ENCODE data around the gene IGFBPL1. TPM values are rescaled to one million over a fixed set of nuclear protein-coding genes. Genes with fewer than 3 reads are reported as not detected.
A peak's percentile ranks its signal among the peaks of the same experiment; 100 is the strongest.
"Not testable (repeated sequence)": the region's sequence is repeated elsewhere in the genome, so short reads cannot be mapped to it uniquely, and the experiment has no call there.

The IGFBPL1 gene, protein sequence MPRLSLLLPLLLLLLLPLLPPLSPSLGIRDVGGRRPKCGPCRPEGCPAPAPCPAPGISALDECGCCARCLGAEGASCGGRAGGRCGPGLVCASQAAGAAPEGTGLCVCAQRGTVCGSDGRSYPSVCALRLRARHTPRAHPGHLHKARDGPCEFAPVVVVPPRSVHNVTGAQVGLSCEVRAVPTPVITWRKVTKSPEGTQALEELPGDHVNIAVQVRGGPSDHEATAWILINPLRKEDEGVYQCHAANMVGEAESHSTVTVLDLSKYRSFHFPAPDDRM
- polyA plus RNA-seq (2011; rRNA removed) (2.5 and 2.9 TPM in 2 replicates), polyA plus RNA-seq (2017; fragmentation: RNase III; extraction: RNeasy Plus Mini Kit Qiagen cat#74134 plus additional on column Dnase treatment) (2.7 to 3.0 TPM (median 2.7 TPM) in 3 replicates), polyA minus RNA-seq (2011; rRNA and poly(A)+ RNA removed) (6.3 and 6.4 TPM in 2 replicates)
- polyA plus RNA-seq (2012; cell fraction: cytosol; rRNA removed), result 1.7 and 1.8 TPM in 2 replicates
- polyA plus RNA-seq (2012; cell fraction: nucleus; rRNA removed), result 0.98 and 2.0 TPM in 2 replicates

- Histone ChIP-seq H3K4me2 (peak within 1 kb of the TSS; percentile 84), H3K9me3 (no peaks in the 10 kb centered on the region), H3K4me1 (no peaks in the 10 kb centered on the region), H3K27ac (peak within 1 kb of the TSS; percentile 75 to 87), H3K4me3 (peak within 1 kb of the TSS; percentile 64)
- WGBS (ENCODE audit: missing lambda C conversion rate), result 4% methylated on average over 39 of the region's 115 CpGs
- ChIA-PET CTCF (interaction anchor here (0.6 kb wide), 2 partner anchors 14 to 543 kb away, joined by 3 to 4 read pairs; no protein-coding TSS in a partner anchor), POLR2A (no interaction called here)
- FAIRE-seq, result no peak
- TF ChIP-seq, protein P1, sequence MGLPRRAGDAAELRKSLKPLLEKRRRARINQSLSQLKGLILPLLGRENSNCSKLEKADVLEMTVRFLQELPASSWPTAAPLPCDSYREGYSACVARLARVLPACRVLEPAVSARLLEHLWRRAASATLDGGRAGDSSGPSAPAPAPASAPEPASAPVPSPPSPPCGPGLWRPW (IDR thresholded peaks at IDR 0.05), result no peak
- TF ChIP-seq HOXB5 (CRISPR knock-in tag; IDR thresholded peaks at IDR 0.05) (peak; percentile 38; the same call in 1 of the 2 replicates), BHLHE40 (IDR thresholded peaks at IDR 0.05; ENCODE audit: low read depth, low read length) (no peak), EP300 (IDR thresholded peaks at IDR 0.05) (no peak), ESRRA (IDR thresholded peaks at IDR 0.05; ENCODE audit: borderline replicate concordance, low read length) (no peak), HDAC2 (IDR thresholded peaks at IDR 0.05) (no peak), CBX2 (IDR thresholded peaks at IDR 0.05; ENCODE audit: borderline replicate concordance, low read depth) (no peak), POLR2A (IDR thresholded peaks at IDR 0.05; ENCODE audit: low read length) (peak; percentile 56), MAX (IDR thresholded peaks at IDR 0.05) (peak; percentile 82), JUN (IDR thresholded peaks at IDR 0.05) (peak in 1 of 2 experiments; percentile 54; a peak in 1 of 5 replicates), E2F6 (IDR thresholded peaks at IDR 0.05; ENCODE audit: borderline replicate concordance, low read depth) (peak; percentile 94), RAD21 (conservative IDR thresholded peaks at IDR 0.05 in 1 of 2, IDR thresholded peaks at IDR 0.05 in 1 of 2) (0 out of 5 replicates have a peak, but pooled peaks of 1 of the 2 experiments have one; percentile 18), EHF (CRISPR knock-in tag; IDR thresholded peaks at IDR 0.05) (no peak)
- TF ChIP-seq, protein P2, sequence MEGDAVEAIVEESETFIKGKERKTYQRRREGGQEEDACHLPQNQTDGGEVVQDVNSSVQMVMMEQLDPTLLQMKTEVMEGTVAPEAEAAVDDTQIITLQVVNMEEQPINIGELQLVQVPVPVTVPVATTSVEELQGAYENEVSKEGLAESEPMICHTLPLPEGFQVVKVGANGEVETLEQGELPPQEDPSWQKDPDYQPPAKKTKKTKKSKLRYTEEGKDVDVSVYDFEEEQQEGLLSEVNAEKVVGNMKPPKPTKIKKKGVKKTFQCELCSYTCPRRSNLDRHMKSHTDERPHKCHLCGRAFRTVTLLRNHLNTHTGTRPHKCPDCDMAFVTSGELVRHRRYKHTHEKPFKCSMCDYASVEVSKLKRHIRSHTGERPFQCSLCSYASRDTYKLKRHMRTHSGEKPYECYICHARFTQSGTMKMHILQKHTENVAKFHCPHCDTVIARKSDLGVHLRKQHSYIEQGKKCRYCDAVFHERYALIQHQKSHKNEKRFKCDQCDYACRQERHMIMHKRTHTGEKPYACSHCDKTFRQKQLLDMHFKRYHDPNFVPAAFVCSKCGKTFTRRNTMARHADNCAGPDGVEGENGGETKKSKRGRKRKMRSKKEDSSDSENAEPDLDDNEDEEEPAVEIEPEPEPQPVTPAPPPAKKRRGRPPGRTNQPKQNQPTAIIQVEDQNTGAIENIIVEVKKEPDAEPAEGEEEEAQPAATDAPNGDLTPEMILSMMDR (IDR thresholded peaks at IDR 0.05), result no peak; the same call in 2 of the 3 replicates
- peak; percentile 47 to 79 for DNase-seq (ENCODE audit: low read depth in 1 of 2, low spot score in 1 of 2)
- ATAC-seq, result peak; percentile 80 to 93
These were observed at the start of gene IGFBPL1 for GRCh38 chr9:38423973-38424843. TSS of gene IGFBPL1 (minus strand) at chr9:38424454. CDS start at chr9:38424424, 30 bp downstream.

GRCh38 chr9:38472583-38473249 is 48.5 kb upstream of the IGFBPL1 start:
- DNase-seq (ENCODE audit: low read depth in 1 of 2, low spot score in 1 of 2); POLR2A ChIA-PET; H3K9me3 ChIP-seq; ATAC-seq; H3K4me3 ChIP-seq; FAIRE-seq: not testable (repeated sequence)
- CTCF ChIA-PET, result interaction anchor here (1.3 to 1.5 kb wide), 2 partner anchors 14 to 72 kb away, joined by 3 to 4 read pairs; no protein-coding TSS in a partner anchor
- WGBS (ENCODE audit: missing lambda C conversion rate), result 40% methylated on average over 2 of the region's 2 CpGs
- H3K4me2 ChIP-seq, result peak overlapping the region; percentile 67
- 0 out of 6 replicates have a peak overlapping the region, but pooled peaks have one; percentile 29 for H3K27ac ChIP-seq
- peaks cover 33% of the 10 kb centered on the region for H3K4me1 ChIP-seq

DNA sequence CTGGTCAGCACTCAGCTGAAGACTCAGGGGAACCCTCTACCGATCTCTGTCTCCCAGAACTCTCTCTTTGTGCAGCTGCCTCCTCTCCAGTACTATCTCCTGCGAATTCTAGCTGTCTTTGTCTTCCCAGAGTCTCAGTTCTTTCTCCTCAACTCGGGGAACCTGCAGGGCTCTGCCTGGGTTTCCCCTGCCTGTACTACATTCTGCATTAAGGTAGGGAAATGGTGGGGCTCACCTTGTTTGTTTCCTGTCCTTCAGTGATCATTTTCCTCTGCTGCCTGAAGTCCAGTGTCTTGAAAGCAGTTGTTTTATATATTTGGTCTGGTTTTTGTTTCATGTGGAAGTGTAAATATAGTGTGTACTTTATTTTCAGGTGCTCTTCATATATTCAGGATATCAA is 43.1 kb upstream of the IGFBPL1 start:
- FAIRE-seq (no peak), ATAC-seq (no peak), DNase-seq (ENCODE audit: low read depth in 1 of 2, low spot score in 1 of 2) (no peak)
- no peaks in the 10 kb centered on the region for H3K9me3 ChIP-seq
- ChIA-PET CTCF (no interaction called here), POLR2A (no interaction called here)
- H3K4me3 ChIP-seq, result no peak overlapping the region
- WGBS (ENCODE audit: missing lambda C conversion rate), result 42% methylated on average over 3 of the region's 3 CpGs
- no peak overlapping the region for H3K27ac ChIP-seq
- H3K4me1 ChIP-seq, result peaks cover 7% of the 10 kb centered on the region
- no peak overlapping the region for H3K4me2 ChIP-seq
- TF ChIP-seq RCOR1 (IDR thresholded peaks at IDR 0.05; ENCODE audit: low read depth, low read length) (no peak), POLR2A (IDR thresholded peaks at IDR 0.05; ENCODE audit: low read length) (no peak), MAX (IDR thresholded peaks at IDR 0.05) (no peak), CEBPB (IDR thresholded peaks at IDR 0.05) (no peak), EP300 (IDR thresholded peaks at IDR 0.05) (no peak), REST (IDR thresholded peaks at IDR 0.05) (no peak), PHF8 (IDR thresholded peaks at IDR 0.05; ENCODE audit: borderline replicate concordance, low read depth) (no peak)
- TF ChIP-seq, protein P2 (IDR thresholded peaks at IDR 0.05), result no peak
